ENCODE measurements around the gene UPP1.

Gene UPP1

GRCh38 chr7:48099781-48100180, 10.7 kb downstream of the UPP1 start:
- no peak overlapping the region for H3K9ac ChIP-seq (ENCODE audit: low read length)
- no peaks in the 10 kb centered on the region for H3K4me1 ChIP-seq (ENCODE audit: control insufficient read depth, insufficient read depth, low read length)
- H3K9me3 ChIP-seq (ENCODE audit: control insufficient read depth, insufficient read depth, low read depth, low read length) = no peaks in the 10 kb centered on the region
- peaks cover 100% of the 10 kb centered on the region for H3K36me3 ChIP-seq (ENCODE audit: control insufficient read depth, insufficient read depth, low read length)
- no peak overlapping the region for H3K27ac ChIP-seq (ENCODE audit: low read depth, low read length)
- H3K4me3 ChIP-seq (ENCODE audit: low read depth, low read length) = no peak overlapping the region
- no peaks in the 10 kb centered on the region for H3K27me3 ChIP-seq (ENCODE audit: control insufficient read depth, insufficient read depth, low read length)

GRCh38 chr7:48101352-48101751, 12.3 kb downstream of the UPP1 start:
- Histone ChIP-seq H3K27ac (ENCODE audit: low read depth, low read length) (no peak overlapping the region), H3K27me3 (ENCODE audit: control insufficient read depth, insufficient read depth, low read length) (no peaks in the 10 kb centered on the region), H3K36me3 (ENCODE audit: control insufficient read depth, insufficient read depth, low read length) (peaks cover 99% of the 10 kb centered on the region), H3K9ac (ENCODE audit: low read length) (no peak overlapping the region), H3K9me3 (ENCODE audit: control insufficient read depth, insufficient read depth, low read depth, low read length) (no peaks in the 10 kb centered on the region), H3K4me1 (ENCODE audit: control insufficient read depth, insufficient read depth, low read length) (no peaks in the 10 kb centered on the region), H3K4me3 (ENCODE audit: low read depth, low read length) (no peak overlapping the region)

GRCh38 chr7:48101968-48102367, 12.9 kb downstream of the UPP1 start:
- Histone ChIP-seq H3K9ac (ENCODE audit: low read length) (no peak overlapping the region), H3K4me1 (ENCODE audit: control insufficient read depth, insufficient read depth, low read length) (no peaks in the 10 kb centered on the region), H3K36me3 (ENCODE audit: control insufficient read depth, insufficient read depth, low read length) (peaks cover 99% of the 10 kb centered on the region), H3K4me3 (ENCODE audit: low read depth, low read length) (no peak overlapping the region), H3K27ac (ENCODE audit: low read depth, low read length) (no peak overlapping the region), H3K27me3 (ENCODE audit: control insufficient read depth, insufficient read depth, low read length) (no peaks in the 10 kb centered on the region), H3K9me3 (ENCODE audit: control insufficient read depth, insufficient read depth, low read depth, low read length) (no peaks in the 10 kb centered on the region)

GRCh38 chr7:48102530-48102929, 13.5 kb downstream of the UPP1 start:
- no peak overlapping the region for H3K27ac ChIP-seq (ENCODE audit: low read depth, low read length)
- H3K9me3 ChIP-seq (ENCODE audit: control insufficient read depth, insufficient read depth, low read depth, low read length) = no peaks in the 10 kb centered on the region
- no peak overlapping the region for H3K4me3 ChIP-seq (ENCODE audit: low read depth, low read length)
- H3K36me3 ChIP-seq (ENCODE audit: control insufficient read depth, insufficient read depth, low read length) = peaks cover 99% of the 10 kb centered on the region
- no peaks in the 10 kb centered on the region for H3K4me1 ChIP-seq (ENCODE audit: control insufficient read depth, insufficient read depth, low read length)
- H3K27me3 ChIP-seq (ENCODE audit: control insufficient read depth, insufficient read depth, low read length) = no peaks in the 10 kb centered on the region
- H3K9ac ChIP-seq (ENCODE audit: low read length) = no peak overlapping the region

- Histone ChIP-seq H3K4me3 (ENCODE audit: low read depth, low read length) (no peak overlapping the region), H3K27me3 (ENCODE audit: control insufficient read depth, insufficient read depth, low read length) (no peaks in the 10 kb centered on the region), H3K4me1 (ENCODE audit: control insufficient read depth, insufficient read depth, low read length) (no peaks in the 10 kb centered on the region), H3K9ac (ENCODE audit: low read length) (no peak overlapping the region), H3K36me3 (ENCODE audit: control insufficient read depth, insufficient read depth, low read length) (peaks cover 95% of the 10 kb centered on the region), H3K27ac (ENCODE audit: low read depth, low read length) (no peak overlapping the region), H3K9me3 (ENCODE audit: control insufficient read depth, insufficient read depth, low read depth, low read length) (no peaks in the 10 kb centered on the region)
Measured at GRCh38 chr7:48105045-48105444, 16.0 kb downstream of the UPP1 start.

- Histone ChIP-seq H3K9ac (ENCODE audit: low read length) (no peak overlapping the region), H3K36me3 (ENCODE audit: control insufficient read depth, insufficient read depth, low read length) (peaks cover 75% of the 10 kb centered on the region), H3K4me1 (ENCODE audit: control insufficient read depth, insufficient read depth, low read length) (no peaks in the 10 kb centered on the region)
Measured at GRCh38 chr7:48106906-48107659, 18.0 kb downstream of the UPP1 start.

GRCh38 chr7:48107926-48108472, 18.9 kb downstream of the UPP1 start:
- Histone ChIP-seq H3K9me3 (ENCODE audit: control insufficient read depth, insufficient read depth, low read depth, low read length) (no peaks in the 10 kb centered on the region), H3K36me3 (ENCODE audit: control insufficient read depth, insufficient read depth, low read length) (peaks cover 66% of the 10 kb centered on the region), H3K9ac (ENCODE audit: low read length) (no peak overlapping the region)

More at GRCh38 chr7:48106906-48107659, 18.0 kb downstream of the UPP1 start:
- Histone ChIP-seq H3K27me3 (ENCODE audit: control insufficient read depth, insufficient read depth, low read length) (no peaks in the 10 kb centered on the region), H3K27ac (ENCODE audit: low read depth, low read length) (no peak overlapping the region), H3K4me3 (ENCODE audit: low read depth, low read length) (no peak overlapping the region), H3K9me3 (ENCODE audit: control insufficient read depth, insufficient read depth, low read depth, low read length) (no peaks in the 10 kb centered on the region)

GRCh38 chr7:48108959-48109847, 20.1 kb downstream of the UPP1 start:
- Histone ChIP-seq H3K9me3 (ENCODE audit: control insufficient read depth, insufficient read depth, low read depth, low read length) (no peaks in the 10 kb centered on the region), H3K4me1 (ENCODE audit: control insufficient read depth, insufficient read depth, low read length) (peaks cover 3% of the 10 kb centered on the region; the same call in 1 of the 2 replicates), H3K27me3 (ENCODE audit: control insufficient read depth, insufficient read depth, low read length) (no peaks in the 10 kb centered on the region), H3K4me3 (ENCODE audit: low read depth, low read length) (no peak overlapping the region), H3K9ac (ENCODE audit: low read length) (no peak overlapping the region), H3K36me3 (ENCODE audit: control insufficient read depth, insufficient read depth, low read length) (peaks cover 54% of the 10 kb centered on the region), H3K27ac (ENCODE audit: low read depth, low read length) (no peak overlapping the region)

More at GRCh38 chr7:48107926-48108472, 18.9 kb downstream of the UPP1 start:
- no peaks in the 10 kb centered on the region for H3K27me3 ChIP-seq (ENCODE audit: control insufficient read depth, insufficient read depth, low read length)
- H3K27ac ChIP-seq (ENCODE audit: low read depth, low read length) = no peak overlapping the region
- H3K4me1 ChIP-seq (ENCODE audit: control insufficient read depth, insufficient read depth, low read length) = no peaks in the 10 kb centered on the region
- H3K4me3 ChIP-seq (ENCODE audit: low read depth, low read length) = no peak overlapping the region

GRCh38 chr7:48109848-48110663, 21.0 kb downstream of the UPP1 start:
- Histone ChIP-seq H3K9ac (ENCODE audit: low read length) (no peak overlapping the region), H3K9me3 (ENCODE audit: control insufficient read depth, insufficient read depth, low read depth, low read length) (no peaks in the 10 kb centered on the region), H3K36me3 (ENCODE audit: control insufficient read depth, insufficient read depth, low read length) (peaks cover 45% of the 10 kb centered on the region), H3K4me1 (ENCODE audit: control insufficient read depth, insufficient read depth, low read length) (peaks cover 4% of the 10 kb centered on the region; the same call in 1 of the 2 replicates), H3K27me3 (ENCODE audit: control insufficient read depth, insufficient read depth, low read length) (no peaks in the 10 kb centered on the region), H3K27ac (ENCODE audit: low read depth, low read length) (no peak overlapping the region), H3K4me3 (ENCODE audit: low read depth, low read length) (no peak overlapping the region)

GRCh38 chr7:48110868-48111267, 21.8 kb downstream of the UPP1 start:
- Histone ChIP-seq H3K36me3 (ENCODE audit: control insufficient read depth, insufficient read depth, low read length) (peaks cover 38% of the 10 kb centered on the region), H3K4me3 (ENCODE audit: low read depth, low read length) (no peak overlapping the region), H3K27ac (ENCODE audit: low read depth, low read length) (no peak overlapping the region), H3K9me3 (ENCODE audit: control insufficient read depth, insufficient read depth, low read depth, low read length) (no peaks in the 10 kb centered on the region), H3K9ac (ENCODE audit: low read length) (no peak overlapping the region), H3K4me1 (ENCODE audit: control insufficient read depth, insufficient read depth, low read length) (peaks cover 4% of the 10 kb centered on the region; the same call in 1 of the 2 replicates), H3K27me3 (ENCODE audit: control insufficient read depth, insufficient read depth, low read length) (no peaks in the 10 kb centered on the region)

Data from HUES6 (cell line).